Posterior cingulate gyrus (tissue), 11 donors: ENCODE data around the gene LAMC1.

ENCODE experiments used
- DNase-seq, 10 donors: peaks; one replicate each; pipeline versions ENCODE4 v3.0.0 to v3.0.0-alpha.2; 2020 to 2021; ENCODE audit warnings: mixed read lengths in 3 of 10
- intact Hi-C: fragments of 100-400 bp; cut with DNase I; formaldehyde crosslinking; loops from one replicate; pipeline ENCODE4 v1.15.1; 2023

LAMC1 gene

GRCh38 chr1:183180218-183180617, 157.0 kb downstream of the LAMC1 start:
- intact Hi-C loops: no loop called here
- DNase-seq: peak in 3 of 10 donors; percentile 10 to 24 (median 19)

- DNase-seq: no peak
- intact Hi-C loops: no loop called here
Observed at GRCh38 chr1:183180634-183181056, 157.4 kb downstream of the LAMC1 start.

GRCh38 chr1:183185941-183186490, 162.8 kb downstream of the LAMC1 start, which contains the start of gene LAMC2:
TSS of gene LAMC2 (plus strand) at chr1:183186264. CDS start at chr1:183186353, 89 bp downstream.
- intact Hi-C loops: no loop called here
- DNase-seq: peak in 3 of 10 donors; percentile 21 to 82 (median 80)

GRCh38 chr1:183186841-183187240, 163.6 kb downstream of the LAMC1 start:
- intact Hi-C loops: no loop called here
- no peak for DNase-seq

GRCh38 chr1:183188240-183188639, 165.0 kb downstream of the LAMC1 start:
- intact Hi-C loops: no loop called here

GRCh38 chr1:183191833-183192232, 168.6 kb downstream of the LAMC1 start:
- no peak for DNase-seq
- intact Hi-C loops: no loop called here

More at GRCh38 chr1:183188240-183188639, 165.0 kb downstream of the LAMC1 start:
- no peak for DNase-seq

GRCh38 chr1:183193963-183194525, 170.8 kb downstream of the LAMC1 start:
- DNase-seq: no peak
- intact Hi-C loops: no loop called here

- no peak for DNase-seq
- intact Hi-C loops: no loop called here
Observed at GRCh38 chr1:183194527-183195141, 171.4 kb downstream of the LAMC1 start.

GRCh38 chr1:183195142-183195574, 171.9 kb downstream of the LAMC1 start:
- DNase-seq: no peak
- intact Hi-C loops: no loop called here
